ENCODE data around the gene IGSF10.
A peak's percentile ranks its signal among the peaks of the same experiment; 100 is the strongest.
"Not testable (repeated sequence)": the region's sequence is repeated elsewhere in the genome, so short reads cannot be mapped to it uniquely, and the experiment has no call there.

IGSF10 gene

DNA sequence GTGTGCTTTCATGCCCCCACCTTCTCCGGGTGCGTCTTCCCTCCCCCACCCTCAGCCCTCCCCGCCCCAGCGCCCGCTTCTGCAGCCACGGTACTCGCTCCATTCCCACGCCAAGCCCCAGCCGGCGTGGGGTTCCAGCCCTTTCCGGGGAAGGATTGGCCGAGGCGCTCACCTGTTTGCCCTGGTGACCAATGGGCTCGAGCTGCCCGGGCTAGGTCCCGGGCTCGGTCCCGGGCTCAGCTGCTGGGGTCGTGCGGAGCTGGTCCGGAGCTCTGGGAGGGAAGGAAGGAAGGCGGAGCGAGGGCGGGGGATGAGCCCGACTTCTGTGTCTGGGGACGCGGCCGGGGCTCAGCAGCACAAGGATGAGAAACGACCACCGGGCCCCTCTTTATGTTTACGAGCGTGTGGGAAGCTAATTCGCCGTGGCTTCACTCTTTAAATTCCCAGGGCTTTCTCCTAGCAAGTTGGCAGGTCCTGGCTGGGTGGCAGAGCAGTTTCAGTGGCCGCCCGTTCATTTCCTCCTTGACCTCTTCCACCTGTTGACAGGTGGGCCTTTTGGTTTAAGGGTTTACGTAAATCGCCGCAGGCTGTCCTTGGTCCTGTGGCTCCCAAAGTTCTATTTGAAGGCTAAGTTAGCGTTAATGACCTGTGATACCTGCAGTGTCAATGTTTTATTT is at the start of gene IGSF10:
TSS of gene IGSF10 (minus strand) at position 288 of the 677 bp plus-strand sequence. CDS start 2,352 bp downstream, outside the sequence.
- no peak for DNase-seq

GRCh38 chr3:151509468-151510135 is 48.7 kb upstream of the IGSF10 start:
- DNase-seq: not testable (repeated sequence)

DNA sequence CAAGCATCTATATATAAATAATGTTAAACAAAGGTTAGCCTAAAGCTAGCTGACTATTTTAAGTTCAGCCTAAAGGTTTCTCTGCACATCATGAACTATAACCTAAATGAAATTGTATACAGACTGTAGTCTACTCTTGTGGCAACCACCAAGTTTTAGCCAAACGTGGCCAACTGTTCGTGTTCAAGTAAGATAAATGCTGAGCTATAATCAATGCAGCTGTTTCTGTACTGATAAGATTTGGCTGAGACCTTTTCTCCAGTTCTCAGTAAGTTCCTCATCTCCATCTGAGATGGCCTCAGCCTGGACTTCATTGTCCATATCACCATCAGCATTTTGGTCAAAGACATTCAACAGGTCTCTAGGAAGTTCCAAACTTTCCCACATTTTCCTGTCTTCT is 43.7 kb upstream of the IGSF10 start:
- no peak for DNase-seq

- no peak for DNase-seq
These were observed 42.2 kb upstream of the IGSF10 start for GRCh38 chr3:151503074-151503473.

DNA sequence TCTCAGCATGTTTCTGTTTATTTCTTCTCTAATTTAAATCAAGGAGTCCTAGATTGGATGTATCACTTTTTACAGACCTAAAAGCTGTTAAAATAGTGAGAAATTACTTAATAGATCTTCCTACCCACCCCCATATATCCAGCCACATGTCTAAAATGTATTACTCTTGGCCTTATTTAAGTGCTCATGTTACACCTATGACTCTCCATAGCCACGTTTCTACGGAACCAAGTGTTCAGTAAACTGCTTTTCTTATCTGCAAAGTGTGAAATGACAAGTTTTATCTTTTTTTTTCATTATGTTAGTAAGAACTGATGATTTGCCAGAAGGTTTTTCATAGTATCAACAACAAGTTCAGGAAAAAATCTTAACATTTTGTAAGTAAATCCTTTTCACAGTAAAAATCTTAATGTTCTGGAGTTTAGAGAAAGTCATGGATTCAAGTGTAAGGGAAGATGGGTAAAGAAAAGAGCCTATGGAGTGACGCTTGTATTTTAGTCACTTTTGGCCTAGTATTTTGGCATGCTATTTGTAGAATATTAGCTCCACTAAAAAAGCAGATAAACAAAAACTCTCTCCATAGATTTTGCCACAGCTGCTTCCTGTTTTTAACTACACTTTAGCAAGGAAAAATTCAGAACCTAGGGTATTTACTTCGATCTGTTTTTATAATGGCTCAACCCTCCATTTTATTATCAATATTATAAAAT is 41.2 kb upstream of the IGSF10 start:
- no peak for DNase-seq

GRCh38 chr3:151501171-151501922 is 40.5 kb upstream of the IGSF10 start:
- DNase-seq: no peak

GRCh38 chr3:151499168-151499567 is 38.3 kb upstream of the IGSF10 start:
- no peak for DNase-seq

- DNase-seq: no peak
These were observed 30.7 kb upstream of the IGSF10 start for GRCh38 chr3:151491525-151491924.

GRCh38 chr3:151487833-151488232 is 27.0 kb upstream of the IGSF10 start:
- DNase-seq: not testable (repeated sequence)

GRCh38 chr3:151483961-151484520 is 23.2 kb upstream of the IGSF10 start:
- DNase-seq: no peak

- no peak for DNase-seq
These were observed 22.6 kb upstream of the IGSF10 start for GRCh38 chr3:151483488-151483887.

- DNase-seq: no peak
These were observed 19.6 kb upstream of the IGSF10 start for GRCh38 chr3:151480492-151480891.

- DNase-seq: no peak
These were observed 18.6 kb upstream of the IGSF10 start for GRCh38 chr3:151479452-151479851.

GRCh38 chr3:151478335-151478697 is 17.5 kb upstream of the IGSF10 start:
- no peak for DNase-seq

GRCh38 chr3:151477591-151478334 is 16.9 kb upstream of the IGSF10 start:
- DNase-seq: no peak

GRCh38 chr3:151476344-151477018 is 15.6 kb upstream of the IGSF10 start:
- DNase-seq: no peak

GRCh38 chr3:151468284-151468917 is 7.5 kb upstream of the IGSF10 start:
- DNase-seq: peak; percentile 55

GRCh38 chr3:151467069-151467468 is 6.2 kb upstream of the IGSF10 start:
- DNase-seq: no peak

GRCh38 chr3:151462991-151463390 is 2.1 kb upstream of the IGSF10 start:
- no peak for DNase-seq

DNA sequence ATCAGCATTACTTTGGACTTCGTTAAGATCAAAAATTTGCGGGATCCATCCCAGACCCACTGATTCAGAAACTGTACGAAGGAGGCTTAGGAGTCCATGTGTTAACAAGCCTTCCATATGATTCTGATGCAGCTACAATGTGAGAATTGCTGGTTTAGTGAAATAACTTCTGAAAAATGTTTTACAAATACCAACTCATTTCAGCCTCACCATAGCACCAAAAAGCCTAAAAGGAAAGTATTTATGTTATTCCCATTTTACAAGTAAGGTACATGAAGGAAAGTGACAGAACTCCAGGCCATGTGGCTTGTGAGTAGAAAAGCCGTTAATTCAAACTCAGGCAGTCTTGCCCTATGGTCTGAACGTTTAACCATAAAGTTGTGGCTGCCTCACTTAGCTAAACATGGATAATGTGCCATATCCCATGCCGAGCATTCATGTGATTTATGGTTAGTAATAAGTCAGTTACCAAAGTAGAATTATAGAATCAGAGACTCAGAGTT is 1.5 kb upstream of the IGSF10 start:
- no peak for DNase-seq

DNA sequence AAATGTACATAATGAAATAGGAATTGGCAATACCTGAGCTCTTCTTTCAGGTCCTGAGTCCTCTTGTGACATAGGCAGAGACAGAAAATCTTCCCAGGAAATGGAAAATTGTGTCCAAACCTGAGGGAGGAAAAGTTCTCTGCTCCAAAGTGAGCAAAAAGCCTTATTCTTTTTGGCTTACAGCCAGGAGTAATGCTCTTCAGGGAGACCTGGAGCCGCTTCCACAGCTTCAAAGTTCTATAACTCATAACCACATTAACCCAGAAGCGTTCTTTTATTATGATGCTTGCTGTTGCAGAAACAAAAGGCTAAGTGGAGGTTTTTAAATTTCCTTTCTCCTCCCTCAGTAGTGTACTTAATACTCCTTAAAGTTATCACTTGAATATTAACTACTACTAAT is 633 bp downstream of the IGSF10 start:
- DNase-seq: no peak

Data from NCI-H1092 treated with DMSO at 0.1 percent for 48 hours (cell line).